HTERT RPE-1 (cell line): ENCODE data around the gene ZNF573.

ENCODE experiments used
- in situ Hi-C: fragments of 300-500 bp; cut with MboI; formaldehyde crosslinking; loops from 4 replicates; pipeline ENCODE4 v1.14.3; 2020; ENCODE audit warnings: low sequenced_read_pairs

ZNF573 gene

GRCh38 chr19:37695144-37695899, 84.1 kb downstream of the ZNF573 start:
- in situ Hi-C loops: no loop called here

- in situ Hi-C loops: no loop called here
Measured at GRCh38 chr19:37692956-37693620, 86.3 kb downstream of the ZNF573 start.

- in situ Hi-C loops: no loop called here
Measured at GRCh38 chr19:37691881-37692504, 87.4 kb downstream of the ZNF573 start.
